Islet of Langerhans (tissue), 1 donor: ENCODE measurements around the gene RBM46.
"Not testable (repeated sequence)": the region's sequence is repeated elsewhere in the genome, so short reads cannot be mapped to it uniquely, and the experiment has no call there.

Source experiments
- FAIRE-seq: peaks from one replicate; lab custom pipeline; 2011; peaks lifted over from hg19 to GRCh38; lab: Jason Lieb, UNC

RBM46 gene

GRCh38 chr4:154838155-154838554 lies 57.1 kb downstream of the RBM46 start:
- FAIRE-seq: no peak

DNA sequence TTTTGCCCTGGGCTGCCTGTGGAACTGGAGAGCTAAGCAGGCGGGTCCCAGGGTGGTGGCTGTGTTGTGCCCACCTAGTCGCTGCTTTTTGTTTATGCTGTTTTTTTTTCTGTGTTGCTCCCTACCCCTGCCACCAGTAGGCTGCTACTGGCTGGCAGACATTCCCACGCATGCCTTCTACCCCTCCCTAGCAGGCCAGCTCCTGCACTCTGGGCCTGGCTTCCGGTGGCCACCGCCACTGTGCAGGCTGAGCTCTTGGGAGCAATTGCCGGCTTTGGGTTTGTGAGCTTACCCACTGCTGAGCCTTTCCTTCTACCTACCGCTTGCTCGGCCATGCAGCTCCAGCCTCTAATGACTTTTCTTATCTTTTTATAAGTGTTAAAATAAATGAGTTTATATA lies 57.6 kb downstream of the RBM46 start:
- no peak for FAIRE-seq

GRCh38 chr4:154854362-154854761 lies 73.3 kb downstream of the RBM46 start:
- FAIRE-seq: no peak

DNA sequence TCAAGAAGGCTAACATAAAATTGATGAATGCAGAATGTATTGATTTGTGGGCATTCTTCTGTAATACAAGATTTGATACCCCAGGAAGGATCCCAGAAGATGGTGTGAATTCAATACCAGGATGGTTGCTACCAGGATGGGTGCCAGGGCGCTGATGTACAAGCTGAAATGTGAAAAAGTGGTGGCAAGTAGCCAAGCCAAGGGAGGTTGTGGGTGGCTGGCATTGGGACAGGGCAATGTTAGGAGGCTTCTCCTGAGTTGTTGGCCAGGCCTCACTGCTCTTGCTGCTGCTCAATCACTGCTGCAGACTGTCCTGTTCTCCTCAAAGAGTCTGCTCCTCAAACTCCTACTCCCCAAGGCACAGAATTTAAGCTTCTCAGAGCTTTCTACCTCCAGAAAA lies 77.1 kb downstream of the RBM46 start:
- FAIRE-seq: no peak

GRCh38 chr4:154868414-154869194 lies 87.5 kb downstream of the RBM46 start:
- FAIRE-seq: no peak

DNA sequence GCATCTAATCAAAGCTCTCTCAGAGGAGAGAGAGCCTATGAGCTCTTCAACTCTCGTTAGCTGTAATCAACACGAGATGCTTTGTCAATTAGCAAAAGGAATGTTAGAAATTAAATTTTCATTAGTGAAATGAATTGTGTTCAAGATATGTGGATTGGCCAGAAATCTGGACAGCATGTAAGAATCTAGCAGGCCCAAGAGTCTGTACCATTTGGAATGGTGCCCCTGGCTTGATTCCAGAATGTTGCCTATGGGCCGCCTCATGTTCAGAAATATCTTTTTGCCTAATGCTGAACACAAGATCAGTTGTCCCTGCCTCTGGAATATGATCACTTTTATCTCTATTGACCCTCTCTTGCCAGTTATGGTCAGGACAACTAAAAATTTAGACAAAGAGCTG lies 88.2 kb downstream of the RBM46 start:
- FAIRE-seq: no peak

DNA sequence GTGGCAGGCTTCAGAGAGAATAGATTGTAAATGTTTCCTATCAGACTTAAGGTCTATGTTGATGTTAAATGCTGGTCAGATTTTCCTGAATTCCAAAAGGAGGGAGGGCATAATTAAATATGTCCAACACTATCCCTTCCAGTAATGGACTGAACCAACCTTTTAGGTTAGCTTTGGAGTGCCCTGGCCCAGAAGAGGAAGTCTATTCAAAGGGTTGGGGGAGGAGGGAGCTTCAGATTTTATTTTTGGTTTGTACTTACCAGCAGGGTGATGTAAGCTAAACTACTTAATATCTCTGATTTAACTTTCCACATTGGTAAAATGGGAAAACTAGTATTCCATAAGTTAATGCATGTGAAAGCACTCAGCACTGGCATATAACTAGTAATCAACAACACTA lies 91.1 kb downstream of the RBM46 start:
- no peak for FAIRE-seq

DNA sequence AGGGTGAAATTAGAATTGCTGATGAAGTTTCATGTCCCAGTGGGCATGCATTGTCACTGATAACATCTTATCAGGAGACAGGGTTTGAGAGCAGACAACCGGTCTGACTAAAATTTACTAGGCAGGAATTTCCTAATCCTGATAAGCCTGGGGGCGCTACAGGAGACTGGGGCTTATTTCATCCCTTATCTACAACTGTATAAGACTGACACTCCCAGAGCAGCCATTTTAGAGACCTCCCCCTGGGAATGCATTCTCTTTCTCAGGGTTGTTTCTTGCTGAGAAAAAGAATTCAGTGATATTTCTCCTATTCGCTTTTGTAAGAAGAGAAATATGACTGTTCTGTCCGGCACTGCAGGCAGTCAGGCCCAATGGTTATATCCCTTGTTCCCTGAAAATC lies 93.0 kb downstream of the RBM46 start:
- FAIRE-seq: not testable (repeated sequence)

- FAIRE-seq: no peak
Observed at GRCh38 chr4:154877110-154877760, 96.2 kb downstream of the RBM46 start.
